K562 (cell line): ENCODE measurements around the gene CHRNB1. TPM values are rescaled to one million over a fixed set of nuclear protein-coding genes. Genes with fewer than 3 reads are reported as not detected.
A peak's percentile ranks its signal among the peaks of the same experiment; 100 is the strongest.

Experiments
- ATAC-seq: fragments of 200-7000 bp; cut with Tn5 transposase; 3 replicates; pipeline ENCODE4 v1.9.1; 2020; ENCODE audit warnings: moderate library complexity
- BruUV-seq: library from RNA; stranded (reverse); fragments of 400-500 nt; replicated peaks from 2 replicates; lab custom pipeline; 2021; lab: Mats Ljungman, UMichigan
- CTCF ChIA-PET: fragments of 300-600 bp; formaldehyde crosslinking; extraction: SDS; loops from one replicate; lab custom pipeline; 2021; ENCODE audit warnings: low intra/inter-chr PET ratio; lab: Yijun Ruan, JAX
- POLR2A ChIA-PET: fragments of 300-600, 350-650 bp; sonication (Branson Sonifier 250); formaldehyde crosslinking; extraction: SDS; loops from one replicate; lab custom pipeline; 2021; ENCODE audit warnings: antibody characterized with exemption, inconsistent platforms; lab: Yijun Ruan, JAX
- DNase-seq, 4 experiments: peaks; one replicate each; pipeline versions ENCODE4 v3.0.0 to v3.0.0-alpha.2; 2011 to 2018; ENCODE audit warnings: low spot score in 3 of 4, mixed read lengths in 3 of 4; ENCODE audit errors: extremely low read depth in 1 of 4
- FAIRE-seq: peaks from 2 replicates; lab custom pipeline; 2011; peaks lifted over from hg19 to GRCh38; lab: Jason Lieb, UNC
- H2AFZ ChIP-seq: 2 replicates; pipeline ENCODE4 v1.6.0; 2011; ENCODE audit warnings: low read depth, low read length, control low read depth, inconsistent platforms
- H3K27ac ChIP-seq: fragments of 200-600 bp; 3 replicates; pipeline ENCODE4 v1.8.0; 2011; ENCODE audit warnings: low read depth, mild to moderate bottlenecking, control low read depth, inconsistent platforms, low read length, moderate library complexity, mixed read lengths; ENCODE audit errors: extremely low read depth
- H3K27me3 ChIP-seq, 2 experiments: fragments of 300-600 bp in 1 of 2; 2 replicates in 1 of 2; 3 replicates in 1 of 2; pipeline versions ENCODE4 v1.6.0 to v1.8.0; 2011; ENCODE audit warnings: inconsistent platforms in 2 of 2, low read length in 2 of 2, mild to moderate bottlenecking in 1 of 2, mixed read lengths in 1 of 2, moderate library complexity in 1 of 2; ENCODE audit not compliant: control insufficient read depth in 2 of 2, insufficient read depth in 2 of 2
- H3K36me3 ChIP-seq: fragments of 300-600 bp; 3 replicates; pipeline ENCODE4 v1.8.0; 2011; ENCODE audit warnings: mild to moderate bottlenecking, low read length, inconsistent platforms; ENCODE audit not compliant: control insufficient read depth, insufficient read depth
- H3K4me1 ChIP-seq, 2 experiments: fragments of 200-600 bp in 1 of 2; replicated peaks in 1 of 2; 2 replicates in 1 of 2; 3 replicates in 1 of 2; pipeline versions ENCODE4 v1.5.1 to v1.8.0; 2011; ENCODE audit warnings: inconsistent platforms in 2 of 2, low read length in 2 of 2, mild to moderate bottlenecking in 1 of 2, mixed read lengths in 1 of 2, moderate library complexity in 1 of 2; ENCODE audit not compliant: control insufficient read depth in 2 of 2, insufficient read depth in 2 of 2
- H3K4me2 ChIP-seq: 2 replicates; pipeline ENCODE4 v1.6.1; 2011; ENCODE audit warnings: low read length, control low read depth, inconsistent platforms, mixed read lengths; ENCODE audit not compliant: insufficient read depth
- H3K4me3 ChIP-seq: fragments of 200-600 bp; sonication (generic), shearing (Covaris generic); 2 replicates; pipeline ENCODE4 v1.5.1; 2016; ENCODE audit warnings: control low read depth, inconsistent platforms
- H3K79me2 ChIP-seq: fragments of 200-600 bp; 3 replicates; pipeline ENCODE4 v1.8.0; 2011; ENCODE audit warnings: low read length, inconsistent platforms; ENCODE audit not compliant: control insufficient read depth, insufficient read depth
- H3K9ac ChIP-seq, 2 experiments: 2 replicates each; pipeline versions ENCODE4 v1.6.0 to v1.6.1; 2011; ENCODE audit warnings: low read depth in 2 of 2, low read length in 2 of 2, control low read depth in 1 of 2, inconsistent platforms in 1 of 2, mild to moderate bottlenecking in 1 of 2, mixed read lengths in 1 of 2; ENCODE audit not compliant: insufficient read depth in 1 of 2
- H3K9me1 ChIP-seq: one replicate; pipeline ENCODE4 v1.6.0; 2011; ENCODE audit warnings: inconsistent platforms, mild to moderate bottlenecking, low read length, moderate library complexity; ENCODE audit not compliant: control insufficient read depth, insufficient read depth
- H3K9me3 ChIP-seq: replicated peaks from 2 replicates; pipeline ENCODE4 v1.5.1; 2011; ENCODE audit warnings: low read depth, low read length, inconsistent platforms; ENCODE audit not compliant: control insufficient read depth, insufficient read depth
- H4K20me1 ChIP-seq: replicated peaks from 2 replicates; pipeline ENCODE4 v1.6.1; 2011; ENCODE audit warnings: low read length, inconsistent platforms, mixed read lengths; ENCODE audit not compliant: control insufficient read depth, insufficient read depth
- MED1 ChIP-seq: sonication (generic); formaldehyde crosslinking; IDR thresholded peaks from 2 replicates; pipeline ENCODE4 v1.8.1; 2023; ENCODE audit warnings: missing genetic modification reagents, borderline replicate concordance
- NCOR1 ChIP-seq: fragments of 450-650 bp; IDR thresholded peaks from 2 replicates; pipeline ENCODE4 v1.6.1; 2016; ENCODE audit warnings: mild to moderate bottlenecking, moderate library complexity
- NR2F6 ChIP-seq: fragments of 450-650 bp; formaldehyde crosslinking; IDR thresholded peaks from 2 replicates; pipeline ENCODE4 v1.4.0; 2020; ENCODE audit warnings: mild to moderate bottlenecking
- POLR2G ChIP-seq: fragments of 200-400 bp; formaldehyde crosslinking; IDR thresholded peaks from 2 replicates; pipeline ENCODE4 v1.6.1; 2017; ENCODE audit warnings: low read depth, mild to moderate bottlenecking, antibody characterized with exemption, low read length, moderate library complexity
- POLR3G ChIP-seq: IDR thresholded peaks from 2 replicates; pipeline ENCODE4 v1.6.1; 2011; ENCODE audit not compliant: insufficient read length, insufficient replicate concordance; ENCODE audit errors: extremely low read depth
- RBM25 ChIP-seq: fragments of 200-400 bp; formaldehyde crosslinking; IDR thresholded peaks from 2 replicates; pipeline ENCODE4 v1.6.1; 2018; ENCODE audit warnings: low read length, low read depth, moderate library complexity; ENCODE audit not compliant: severe bottlenecking
- SMARCC2 ChIP-seq: fragments of 450-650 bp; IDR thresholded peaks from 2 replicates; pipeline ENCODE4 v1.6.1; 2017; ENCODE audit warnings: antibody characterized with exemption, moderate library complexity, mild to moderate bottlenecking, low read depth
- STAT5A ChIP-seq: IDR thresholded peaks from 2 replicates; pipeline ENCODE4 v1.6.1; 2012; ENCODE audit warnings: low read length, inconsistent platforms, borderline replicate concordance
- ZNF239 ChIP-seq: fragments of 250-450 bp; sonication (Bioruptor Pico); IDR thresholded peaks from 2 replicates; pipeline ENCODE4 v1.4.0; 2020; ENCODE audit warnings: mild to moderate bottlenecking
- ZNF347 ChIP-seq: fragments of 450-650 bp; formaldehyde crosslinking; IDR thresholded peaks from 2 replicates; pipeline ENCODE4 v1.4.0; 2020; ENCODE audit warnings: low read depth, mild to moderate bottlenecking, moderate library complexity
- WGBS: fragments of 100-300 bp; shearing (Covaris generic); methylation state at CpG from one replicate; pipeline ENCODE4 v1.1.6; 2016; ENCODE audit warnings: low coverage, mixed read lengths; ENCODE audit not compliant: insufficient coverage; ENCODE audit errors: missing lambda C conversion rate; 5-methylcytosine and 5-hydroxymethylcytosine counted together
- in situ Hi-C: fragments of 300-500 bp; cut with MboI; formaldehyde crosslinking; loops from 4 replicates; pipeline ENCODE4 v1.15.0; 2018; ENCODE audit warnings: inconsistent platforms, mixed read lengths
- intact Hi-C: fragments of 100-400 bp; cut with micrococcal nuclease; formaldehyde crosslinking; loops from 2 replicates; pipeline ENCODE4 v1.14.2; 2022
- polyA plus RNA-seq, 8 experiments: library from polyadenylated mRNA; depleted of rRNA in 4 of 8; stranded (reverse) in 5 of 8; unstranded in 3 of 8; fragments of >200 nt; fragmentation: Nextera tagmentation in 2 of 8; fragmentation: Illumina TruSeq in 1 of 8; extraction: Ambion mirVana in 2 of 8; extraction: Trizol in 1 of 8; gene quantifications; 2 replicates each; pipeline versions ENCODE4 v1.2.1 to v1.2.3, GENCODE V29; 2011 to 2014; ENCODE audit warnings: inconsistent platforms in 1 of 8, missing spikeins in 1 of 8
- total RNA-seq, 7 experiments: library from RNA; depleted of rRNA in 6 of 7; stranded (reverse); fragments of >200 nt in 6 of 7; fragmentation: Illumina TruSeq in 2 of 7; extraction: Trizol in 2 of 7; gene quantifications; 2 replicates each; pipeline versions ENCODE4 v1.2.1 to v1.2.3, GENCODE V29; 2011 to 2021; ENCODE audit warnings: low replicate concordance in 1 of 7
- TF ChIP-seq, protein P1 (sequence below): fragments of 250-450 bp; sonication (Bioruptor Pico); IDR thresholded peaks from 2 replicates; pipeline ENCODE4 v1.4.0; 2020
- TF ChIP-seq, protein P2 (sequence below), 2 experiments: fragments of 200-800 bp in 1 of 2; sonication (Bioruptor generic) in 1 of 2; sonication (generic) in 1 of 2; formaldehyde crosslinking in 1 of 2; IDR thresholded peaks in 1 of 2; conservative IDR thresholded peaks in 1 of 2; 2 replicates each; pipeline versions ENCODE4 v1.5.0 to v1.6.1; 2016 to 2020; ENCODE audit warnings: missing compliant biosample characterization in 1 of 2, missing genetic modification characterization in 1 of 2, missing genetic modification reagents in 1 of 2

CHRNB1 gene
- total and polyA plus RNA-seq, 9 of the 15 experiments (the other 6 are each of a cell fraction or from before 2014, with no cell fraction given) = 4.7 to 12.3 (median 6.8) TPM

DNA sequence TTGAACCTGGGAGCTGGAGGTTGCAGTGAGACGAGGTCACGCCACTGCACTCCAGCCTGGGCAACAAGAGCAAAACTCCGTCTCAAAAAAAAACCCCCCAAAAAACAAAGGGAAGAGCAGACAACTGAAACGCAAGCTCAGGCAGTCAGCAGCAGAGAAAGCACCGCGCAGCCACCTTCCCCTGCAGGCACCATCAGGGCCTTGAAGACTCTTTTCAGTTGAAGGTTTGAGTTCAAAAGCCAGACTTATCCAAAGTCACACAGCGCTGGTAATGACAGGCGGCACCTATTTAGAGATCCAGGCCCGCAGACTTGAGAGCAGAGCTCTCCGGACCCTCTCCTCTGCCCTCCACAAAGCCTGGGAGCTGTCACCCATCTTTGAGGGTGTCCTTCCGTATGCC, 23.4 kb downstream of the CHRNB1 start:
- in situ Hi-C loops (no loop called here), intact Hi-C loops (no loop called here)
- Histone ChIP-seq H3K27ac (no peak overlapping the region), H3K4me1 (peaks cover 8 to 20% of the 10 kb centered on the region in 2 experiments), H2AFZ (no peak overlapping the region), H3K9ac (peak overlapping the region in 1 of 2 experiments; percentile 35; a peak in 1 of 4 replicates), H3K9me1 (no peaks in the 10 kb centered on the region), H3K27me3 (no peaks in the 10 kb centered on the region), H3K4me3 (no peak overlapping the region), H3K9me3 (no peaks in the 10 kb centered on the region), H4K20me1 (no peaks in the 10 kb centered on the region), H3K36me3 (peaks cover 22% of the 10 kb centered on the region; the same call in 1 of the 3 replicates), H3K4me2 (no peak overlapping the region), H3K79me2 (peaks cover 27% of the 10 kb centered on the region)
- TF ChIP-seq, protein P1, sequence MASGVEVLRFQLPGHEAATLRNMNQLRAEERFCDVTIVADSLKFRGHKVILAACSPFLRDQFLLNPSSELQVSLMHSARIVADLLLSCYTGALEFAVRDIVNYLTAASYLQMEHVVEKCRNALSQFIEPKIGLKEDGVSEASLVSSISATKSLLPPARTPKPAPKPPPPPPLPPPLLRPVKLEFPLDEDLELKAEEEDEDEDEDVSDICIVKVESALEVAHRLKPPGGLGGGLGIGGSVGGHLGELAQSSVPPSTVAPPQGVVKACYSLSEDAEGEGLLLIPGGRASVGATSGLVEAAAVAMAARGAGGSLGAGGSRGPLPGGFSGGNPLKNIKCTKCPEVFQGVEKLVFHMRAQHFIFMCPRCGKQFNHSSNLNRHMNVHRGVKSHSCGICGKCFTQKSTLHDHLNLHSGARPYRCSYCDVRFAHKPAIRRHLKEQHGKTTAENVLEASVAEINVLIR (CRISPR knock-in tag) = no peak
- TF ChIP-seq ZNF239 (CRISPR knock-in tag) = peak; percentile 61
- TF ChIP-seq SMARCC2 = no peak
- BruUV-seq = no TSS peak
- ChIA-PET CTCF (no interaction called here), POLR2A (interaction anchor here (0.5 to 3.2 kb wide), 5 partner anchors 11 to 108 kb away, joined by 3 to 10 read pairs (median 3); partner anchors contain the start of genes POLR2A and ZBTB4)
- no peak for DNase-seq
- WGBS = 91% methylated on average over 7 of the region's 11 CpGs
- no peak for FAIRE-seq
- no peak for ATAC-seq

DNA sequence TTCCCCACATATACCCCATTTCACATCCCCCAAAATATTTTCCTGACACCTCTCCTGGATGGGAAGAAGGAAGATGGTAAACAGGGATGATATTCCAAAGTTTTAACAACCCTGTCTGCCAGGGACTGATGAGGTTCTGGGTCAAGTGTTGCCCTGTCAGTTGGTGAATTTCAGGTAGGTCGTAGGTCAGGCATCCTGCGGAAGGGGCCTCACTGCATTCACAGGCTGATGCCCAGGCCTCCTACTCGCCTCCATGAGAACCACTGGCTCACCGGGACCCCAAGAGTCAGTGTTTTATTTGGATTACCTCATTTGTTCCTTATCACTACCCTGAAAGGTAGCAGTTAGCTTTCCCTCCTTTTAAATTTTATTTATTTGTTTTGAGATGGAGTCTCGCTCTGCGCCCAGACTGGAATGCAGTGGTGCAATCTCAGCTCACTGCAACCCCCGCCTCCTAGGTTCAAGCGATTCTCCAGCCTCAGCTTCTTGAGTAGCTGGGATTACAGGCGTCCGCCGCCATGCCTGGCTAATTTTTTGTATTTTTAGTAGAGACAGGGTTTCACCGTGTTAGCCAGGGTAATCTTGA, 24.0 kb downstream of the CHRNB1 start:
- intact Hi-C loops (no loop called here), in situ Hi-C loops (no loop called here)
- Histone ChIP-seq H3K79me2 (peaks cover 33% of the 10 kb centered on the region), H3K27ac (no peak overlapping the region), H2AFZ (no peak overlapping the region), H3K9me1 (no peaks in the 10 kb centered on the region), H3K9me3 (no peaks in the 10 kb centered on the region), H3K36me3 (peaks cover 16% of the 10 kb centered on the region; the same call in 1 of the 3 replicates), H3K4me2 (no peak overlapping the region), H3K9ac (no peak overlapping the region), H3K4me3 (no peak overlapping the region), H4K20me1 (no peaks in the 10 kb centered on the region), H3K4me1 (peaks cover 8 to 20% of the 10 kb centered on the region in 2 experiments), H3K27me3 (no peaks in the 10 kb centered on the region)
- DNase-seq (no peak), FAIRE-seq (no peak), ATAC-seq (no peak)
- ChIA-PET CTCF (no interaction called here), POLR2A (interaction anchor here (0.5 to 3.2 kb wide), 5 partner anchors 10 to 107 kb away, joined by 3 to 10 read pairs (median 3); partner anchors contain the start of genes POLR2A and ZBTB4)
- no TSS peak for BruUV-seq
- WGBS = 71% methylated on average over 8 of the region's 12 CpGs
- TF ChIP-seq RBM25 (no peak), NCOR1 (no peak), STAT5A (no peak), ZNF347 (CRISPR knock-in tag) (no peak), POLR3G (no peak), MED1 (no peak), POLR2G (no peak), NR2F6 (no peak)
- TF ChIP-seq, protein P2, sequence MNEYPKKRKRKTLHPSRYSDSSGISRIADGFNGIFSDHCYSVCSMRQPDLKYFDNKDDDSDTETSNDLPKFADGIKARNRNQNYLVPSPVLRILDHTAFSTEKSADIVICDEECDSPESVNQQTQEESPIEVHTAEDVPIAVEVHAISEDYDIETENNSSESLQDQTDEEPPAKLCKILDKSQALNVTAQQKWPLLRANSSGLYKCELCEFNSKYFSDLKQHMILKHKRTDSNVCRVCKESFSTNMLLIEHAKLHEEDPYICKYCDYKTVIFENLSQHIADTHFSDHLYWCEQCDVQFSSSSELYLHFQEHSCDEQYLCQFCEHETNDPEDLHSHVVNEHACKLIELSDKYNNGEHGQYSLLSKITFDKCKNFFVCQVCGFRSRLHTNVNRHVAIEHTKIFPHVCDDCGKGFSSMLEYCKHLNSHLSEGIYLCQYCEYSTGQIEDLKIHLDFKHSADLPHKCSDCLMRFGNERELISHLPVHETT (CRISPR knock-in tag; conservative IDR thresholded peaks at IDR 0.05 in 1 of 2, IDR thresholded peaks at IDR 0.05 in 1 of 2) = no peak
